IMR-90 (cell line): ENCODE results near the gene PIAS1.

Experiments used
- BHLHE40 ChIP-seq: fragments of 150-350 bp; IDR thresholded peaks from 2 replicates; pipeline ENCODE4 v1.6.1; 2016; ENCODE audit warnings: mild to moderate bottlenecking, low read depth, low read length
- CTCF ChIP-seq: conservative IDR thresholded peaks from 2 replicates; pipeline ENCODE4 v1.5.1; 2012; ENCODE audit warnings: mild to moderate bottlenecking, low read depth, low read length, improper control_type of control experiment
- ELK1 ChIP-seq: fragments of 150-350 bp; IDR thresholded peaks from 2 replicates; pipeline ENCODE4 v1.6.1; 2016; ENCODE audit warnings: low read depth, mild to moderate bottlenecking, low read length, moderate library complexity, borderline replicate concordance
- FOS ChIP-seq: fragments of 150-350 bp; IDR thresholded peaks from 2 replicates; pipeline ENCODE4 v1.6.1; 2016; ENCODE audit warnings: low read depth, low read length
- MAFK ChIP-seq: IDR thresholded peaks from 2 replicates; pipeline ENCODE4 v1.6.1; 2012; ENCODE audit warnings: low read depth, low read length, improper control_type of control experiment
- MAZ ChIP-seq: IDR thresholded peaks from 2 replicates; pipeline ENCODE4 v1.6.1; 2012; ENCODE audit warnings: low read depth, mild to moderate bottlenecking, low read length, improper control_type of control experiment, moderate library complexity, borderline replicate concordance
- MXI1 ChIP-seq: IDR thresholded peaks from 2 replicates; pipeline ENCODE4 v1.6.1; 2012; ENCODE audit warnings: low read depth, mild to moderate bottlenecking, low read length, moderate library complexity, borderline replicate concordance
- NFE2L2 ChIP-seq: fragments of 150-350 bp; IDR thresholded peaks from 2 replicates; pipeline ENCODE4 v1.6.1; 2016; ENCODE audit warnings: low read depth, mild to moderate bottlenecking, low read length
- POLR2A ChIP-seq: IDR thresholded peaks from 2 replicates; pipeline ENCODE4 v1.6.1; 2012; ENCODE audit warnings: mild to moderate bottlenecking, low read depth, low read length
- RAD21 ChIP-seq: IDR thresholded peaks from 2 replicates; pipeline ENCODE4 v1.6.1; 2012; ENCODE audit warnings: low read length, improper control_type of control experiment
- RCOR1 ChIP-seq: IDR thresholded peaks from 2 replicates; pipeline ENCODE4 v1.6.1; 2012; ENCODE audit warnings: mild to moderate bottlenecking, low read length, improper control_type of control experiment; ENCODE audit not compliant: insufficient replicate concordance
- RFX5 ChIP-seq: IDR thresholded peaks from 2 replicates; pipeline ENCODE4 v1.8.0; 2012; ENCODE audit warnings: low read depth, mild to moderate bottlenecking, low read length, moderate library complexity
- SMC3 ChIP-seq: fragments of 150-350 bp; IDR thresholded peaks from 2 replicates; pipeline ENCODE4 v1.6.1; 2016; ENCODE audit warnings: low read depth, mild to moderate bottlenecking, antibody characterized with exemption, low read length, moderate library complexity
- USF2 ChIP-seq: fragments of 150-350 bp; IDR thresholded peaks from 2 replicates; pipeline ENCODE4 v1.6.1; 2017; ENCODE audit warnings: mild to moderate bottlenecking, antibody characterized with exemption, low read length, low read depth

- no peak for TF ChIP-seq CTCF
- TF ChIP-seq POLR2A, result no peak
- TF ChIP-seq BHLHE40, result no peak
- no peak for TF ChIP-seq RFX5
- TF ChIP-seq MXI1, result no peak
- no peak for TF ChIP-seq SMC3
- TF ChIP-seq FOS, result no peak
- no peak for TF ChIP-seq USF2
- TF ChIP-seq NFE2L2, result no peak
- no peak for TF ChIP-seq MAFK
- no peak for TF ChIP-seq RCOR1
- TF ChIP-seq RAD21, result no peak
- TF ChIP-seq MAZ, result no peak
- TF ChIP-seq ELK1, result no peak
Measured at GRCh38 chr15:68152342-68152741, 98.2 kb downstream of the PIAS1 start.
